Ascending aorta (tissue), 2 donors: ENCODE measurements around the gene AFF3. TPM values are rescaled to one million over a fixed set of nuclear protein-coding genes. Genes with fewer than 3 reads are reported as not detected.

Source experiments
- DNase-seq, 2 donors: peaks; one replicate each; pipeline ENCODE4 v3.0.0-alpha.2; 2019; ENCODE audit warnings: low spot score in 2 of 2
- H3K27ac ChIP-seq, 2 donors: fragments of 200-600 bp; sonication (generic); one replicate each; pipeline ENCODE4 v1.5.1; 2016 to 2017; ENCODE audit warnings: mild to moderate bottlenecking in 1 of 2
- H3K27me3 ChIP-seq: fragments of 200-600 bp; sonication (generic); one replicate; pipeline ENCODE4 v1.5.1; 2017
- H3K36me3 ChIP-seq, 2 donors: fragments of 200-600 bp; sonication (generic); one replicate each; pipeline ENCODE4 v1.5.1; 2016
- H3K4me1 ChIP-seq, 2 donors: fragments of 200-600 bp; sonication (generic); one replicate each; pipeline ENCODE4 v1.5.1; 2016 to 2017; ENCODE audit warnings: mild to moderate bottlenecking in 1 of 2
- H3K4me3 ChIP-seq, 2 donors: fragments of 200-600 bp; sonication (generic); one replicate each; pipeline ENCODE4 v1.5.1; 2016 to 2017; ENCODE audit warnings: mild to moderate bottlenecking in 1 of 2
- H3K9me3 ChIP-seq, 2 donors: fragments of 200-600 bp; sonication (generic); one replicate each; pipeline ENCODE4 v1.5.1; 2016
- CTCF ChIP-seq, 3 experiments: fragments of 200-600 bp in 2 of 3; fragments of 450-650 bp in 1 of 3; sonication (generic) in 2 of 3; IDR thresholded peaks; one replicate each; pipeline ENCODE4 v1.5.1; 2016 to 2019; ENCODE audit warnings: antibody characterized with exemption in 3 of 3, mild to moderate bottlenecking in 1 of 3, moderate library complexity in 1 of 3
- intact Hi-C: fragments of 100-400 bp; cut with DNase I; formaldehyde crosslinking; loops from one replicate; pipeline ENCODE4 v1.15.1; 2023
- total RNA-seq: library from RNA; depleted of rRNA; stranded (reverse); fragments of >200 nt; gene quantifications from one replicate; pipeline ENCODE4 v1.1.0, GENCODE V29; 2016

The AFF3 gene
- total RNA-seq, 1 donor from 2014 or later: 7.1 TPM

- peaks cover 5 to 21% of the 10 kb centered on the region in 2 donors for H3K9me3 ChIP-seq
- no peak overlapping the region for H3K4me3 ChIP-seq
- TF ChIP-seq CTCF (IDR thresholded peaks at IDR 0.05): no peak
- no peak overlapping the region for H3K27ac ChIP-seq
- intact Hi-C loops: no loop called here
- DNase-seq: no peak
- H3K27me3 ChIP-seq: no peaks in the 10 kb centered on the region
- no peaks in the 10 kb centered on the region for H3K36me3 ChIP-seq
- no peaks in the 10 kb centered on the region for H3K4me1 ChIP-seq
Measured at GRCh38 chr2:99918389-99918788, 224.0 kb downstream of the AFF3 start.

GRCh38 chr2:99915108-99915675, 227.2 kb downstream of the AFF3 start:
- Histone ChIP-seq H3K27me3 (no peaks in the 10 kb centered on the region), H3K27ac (no peak overlapping the region), H3K4me1 (no peaks in the 10 kb centered on the region), H3K36me3 (no peaks in the 10 kb centered on the region), H3K4me3 (no peak overlapping the region), H3K9me3 (peaks cover 0 to under 1% of the 10 kb centered on the region in 2 donors)
- intact Hi-C loops: no loop called here
- no peak for TF ChIP-seq CTCF (IDR thresholded peaks at IDR 0.05)
- DNase-seq: no peak

GRCh38 chr2:99911736-99912135, 230.7 kb downstream of the AFF3 start:
- intact Hi-C loops: no loop called here
- H3K9me3 ChIP-seq: no peaks in the 10 kb centered on the region
- H3K27me3 ChIP-seq: no peaks in the 10 kb centered on the region
- no peaks in the 10 kb centered on the region for H3K4me1 ChIP-seq
- H3K27ac ChIP-seq: no peak overlapping the region
- DNase-seq: no peak
- no peaks in the 10 kb centered on the region for H3K36me3 ChIP-seq
- H3K4me3 ChIP-seq: no peak overlapping the region
- no peak for TF ChIP-seq CTCF (IDR thresholded peaks at IDR 0.05)

GRCh38 chr2:99910902-99911301, 231.5 kb downstream of the AFF3 start:
- Histone ChIP-seq H3K27ac (no peak overlapping the region), H3K4me1 (no peaks in the 10 kb centered on the region), H3K27me3 (no peaks in the 10 kb centered on the region), H3K36me3 (no peaks in the 10 kb centered on the region), H3K4me3 (no peak overlapping the region), H3K9me3 (no peaks in the 10 kb centered on the region)
- no peak for TF ChIP-seq CTCF (IDR thresholded peaks at IDR 0.05)
- DNase-seq: no peak
- intact Hi-C loops: no loop called here

GRCh38 chr2:99905636-99906035, 236.8 kb downstream of the AFF3 start:
- no peaks in the 10 kb centered on the region for H3K4me1 ChIP-seq
- no peaks in the 10 kb centered on the region for H3K36me3 ChIP-seq
- no peak overlapping the region for H3K4me3 ChIP-seq
- no peak overlapping the region for H3K27ac ChIP-seq
- H3K9me3 ChIP-seq: no peaks in the 10 kb centered on the region
- intact Hi-C loops: no loop called here
- TF ChIP-seq CTCF (IDR thresholded peaks at IDR 0.05): no peak
- no peak for DNase-seq
- H3K27me3 ChIP-seq: no peaks in the 10 kb centered on the region

- H3K4me1 ChIP-seq: no peaks in the 10 kb centered on the region
- H3K27ac ChIP-seq: no peak overlapping the region
- DNase-seq: no peak
- no peak for TF ChIP-seq CTCF (IDR thresholded peaks at IDR 0.05)
- no peaks in the 10 kb centered on the region for H3K36me3 ChIP-seq
- H3K27me3 ChIP-seq: no peaks in the 10 kb centered on the region
- intact Hi-C loops: no loop called here
- H3K4me3 ChIP-seq: no peak overlapping the region
- H3K9me3 ChIP-seq: no peaks in the 10 kb centered on the region
Measured at GRCh38 chr2:99905025-99905424, 237.4 kb downstream of the AFF3 start.
